GM13977 (cell line): ENCODE measurements around the gene RSBN1L.

Experiments used
- DNase-seq: peaks from one replicate; pipeline ENCODE4 v3.0.0; 2012; ENCODE audit warnings: low spot score
- in situ Hi-C: fragments of 300-500 bp; cut with MboI; formaldehyde crosslinking; loops from one replicate; pipeline ENCODE4 v1.12.0; 2022; ENCODE audit warnings: low sequenced_read_pairs, low pct_unique_long_range_greater_than_20kb, mixed read lengths, inconsistent platforms; ENCODE audit not compliant: unreplicated experiment
- TF ChIP-seq, protein P1 (sequence below): IDR thresholded peaks from 2 replicates; pipeline ENCODE4 v1.5.1; 2012; ENCODE audit warnings: mild to moderate bottlenecking, control low read depth; ENCODE audit not compliant: insufficient read depth; ENCODE audit errors: extremely low read depth, missing control alignments

RSBN1L gene

GRCh38 chr7:77757589-77757988, 61.3 kb downstream of the RSBN1L start:
- TF ChIP-seq, protein P1, sequence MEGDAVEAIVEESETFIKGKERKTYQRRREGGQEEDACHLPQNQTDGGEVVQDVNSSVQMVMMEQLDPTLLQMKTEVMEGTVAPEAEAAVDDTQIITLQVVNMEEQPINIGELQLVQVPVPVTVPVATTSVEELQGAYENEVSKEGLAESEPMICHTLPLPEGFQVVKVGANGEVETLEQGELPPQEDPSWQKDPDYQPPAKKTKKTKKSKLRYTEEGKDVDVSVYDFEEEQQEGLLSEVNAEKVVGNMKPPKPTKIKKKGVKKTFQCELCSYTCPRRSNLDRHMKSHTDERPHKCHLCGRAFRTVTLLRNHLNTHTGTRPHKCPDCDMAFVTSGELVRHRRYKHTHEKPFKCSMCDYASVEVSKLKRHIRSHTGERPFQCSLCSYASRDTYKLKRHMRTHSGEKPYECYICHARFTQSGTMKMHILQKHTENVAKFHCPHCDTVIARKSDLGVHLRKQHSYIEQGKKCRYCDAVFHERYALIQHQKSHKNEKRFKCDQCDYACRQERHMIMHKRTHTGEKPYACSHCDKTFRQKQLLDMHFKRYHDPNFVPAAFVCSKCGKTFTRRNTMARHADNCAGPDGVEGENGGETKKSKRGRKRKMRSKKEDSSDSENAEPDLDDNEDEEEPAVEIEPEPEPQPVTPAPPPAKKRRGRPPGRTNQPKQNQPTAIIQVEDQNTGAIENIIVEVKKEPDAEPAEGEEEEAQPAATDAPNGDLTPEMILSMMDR, result no peak
- in situ Hi-C loops, result loop anchor here (10.0 kb wide), 1 partner anchor 83 kb away; no protein-coding TSS in a partner anchor
- DNase-seq, result peak; percentile 32

- DNase-seq, result peak; percentile 26
- TF ChIP-seq, protein P1, result peak; percentile 79
- in situ Hi-C loops, result loop anchor here (10.0 kb wide), 1 partner anchor 85 kb away; no protein-coding TSS in a partner anchor
These were observed 63.1 kb downstream of the RSBN1L start for GRCh38 chr7:77759294-77759889.

GRCh38 chr7:77760809-77761453, 64.7 kb downstream of the RSBN1L start:
- no peak for DNase-seq
- in situ Hi-C loops, result no loop called here
- TF ChIP-seq, protein P1, result no peak

DNA sequence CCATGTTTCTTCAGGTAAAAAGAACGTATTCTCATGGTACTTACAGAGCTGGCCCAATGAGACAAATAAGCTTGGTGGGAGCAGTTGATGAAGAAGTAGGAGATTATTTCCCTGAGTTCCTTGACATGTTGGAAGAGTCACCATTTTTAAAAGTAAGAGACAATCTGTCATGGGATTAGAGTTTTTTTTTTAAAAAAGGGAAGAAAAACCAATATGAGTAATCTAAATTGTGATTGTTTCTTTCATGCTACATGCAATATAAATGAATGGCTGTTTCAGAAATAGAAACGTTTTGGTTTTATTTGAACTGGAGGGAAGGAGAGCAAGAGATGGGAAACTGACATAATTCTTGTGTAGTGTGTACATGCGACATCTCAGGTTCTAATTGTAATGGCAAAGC, 69.2 kb downstream of the RSBN1L start:
- TF ChIP-seq, protein P1, result no peak
- in situ Hi-C loops, result no loop called here
- no peak for DNase-seq

DNA sequence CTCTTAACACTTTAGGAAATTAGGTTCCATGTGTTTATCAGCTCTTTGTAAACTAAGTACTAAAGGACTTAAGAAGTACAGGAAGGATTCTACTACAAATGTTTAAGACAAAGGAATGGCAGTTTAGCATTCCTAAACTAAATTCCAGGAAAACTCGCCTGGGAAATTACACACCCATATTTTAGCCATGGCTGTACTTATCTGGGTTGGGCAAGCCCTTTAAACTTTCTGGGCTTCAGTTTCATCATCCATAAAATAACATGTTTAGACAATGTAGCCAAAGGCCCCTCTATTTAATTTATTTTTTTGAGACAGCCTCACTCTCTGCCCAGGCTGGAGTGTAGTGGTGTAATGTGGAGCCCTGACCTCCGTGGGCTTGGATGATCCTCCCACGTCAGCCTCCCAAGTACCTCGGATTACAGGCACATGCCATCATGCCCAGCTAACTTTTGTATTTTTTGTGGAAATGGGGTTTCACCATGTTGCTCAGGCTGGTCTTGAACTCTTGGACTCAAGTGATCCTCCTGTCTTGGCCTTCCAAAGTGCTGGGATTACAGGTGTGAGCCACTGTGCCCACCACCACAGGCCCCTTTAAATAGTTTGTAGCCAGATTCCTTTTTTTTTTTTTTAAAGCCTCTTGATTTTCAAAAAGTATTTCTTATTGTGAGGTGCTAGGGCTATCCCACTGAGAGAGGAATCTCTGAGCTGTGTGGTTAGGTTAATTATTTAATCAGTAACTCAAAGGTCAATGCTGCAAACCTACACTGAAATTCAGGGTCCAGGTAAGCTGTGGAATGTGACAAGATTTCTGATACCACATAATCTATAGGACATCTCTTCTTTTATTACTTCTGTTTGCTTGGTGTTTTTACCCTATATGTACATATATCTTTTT, 69.9 kb downstream of the RSBN1L start:
- in situ Hi-C loops, result no loop called here
- TF ChIP-seq, protein P1, result no peak
- no peak for DNase-seq

DNA sequence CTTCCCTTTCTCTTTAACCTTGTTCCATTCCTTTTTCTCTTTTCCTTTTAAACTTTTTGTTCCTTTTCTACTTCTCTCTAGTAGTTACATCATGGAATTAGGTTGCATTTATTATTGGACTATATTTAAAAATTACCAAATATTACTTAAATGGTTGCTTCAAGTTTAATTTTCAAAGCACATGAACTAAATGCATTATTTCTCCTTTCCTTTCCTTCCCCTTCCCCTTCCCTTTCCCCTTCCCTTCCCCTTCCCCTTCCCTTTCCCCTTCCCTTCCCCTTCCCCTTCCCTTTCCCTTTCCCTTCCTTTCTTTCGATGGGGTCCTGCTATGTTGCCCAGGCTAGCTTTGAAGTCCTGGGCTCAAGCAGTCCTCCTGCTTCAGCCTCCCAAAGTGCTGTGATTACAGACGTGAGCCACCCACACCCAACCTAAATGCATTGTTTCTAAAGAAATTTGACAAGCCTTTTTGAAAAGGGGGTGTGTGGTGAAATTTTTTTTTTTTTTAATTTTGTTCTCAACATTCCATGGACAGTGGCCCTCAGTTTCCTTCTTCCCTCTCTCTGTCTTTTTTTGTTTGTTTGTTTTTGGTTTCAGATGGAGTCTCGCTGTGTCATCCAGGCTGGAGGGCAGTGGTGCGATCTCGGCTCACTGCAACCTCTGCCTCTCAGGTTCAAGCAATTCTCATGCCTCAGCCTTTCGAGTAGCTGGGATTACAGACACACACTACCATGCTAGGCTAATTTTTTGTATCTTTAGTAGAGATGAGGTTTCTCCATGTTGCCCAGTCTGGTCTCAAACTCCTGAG, 70.7 kb downstream of the RSBN1L start:
- in situ Hi-C loops, result no loop called here
- TF ChIP-seq, protein P1, result no peak
- no peak for DNase-seq
